HL-60 (cell line): Measurements from ENCODE around the gene GALNT9.

Experiments
- DNase-seq, 2 experiments: peaks; one replicate each; pipeline ENCODE4 v3.0.0-alpha.2; 2010 to 2020; ENCODE audit warnings: low read depth in 1 of 2, low spot score in 1 of 2
- H3K27ac ChIP-seq: fragments of 250-450 bp; sonication (Bioruptor Pico); replicated peaks from 2 replicates; pipeline ENCODE4 v1.5.1; 2020; ENCODE audit warnings: mild to moderate bottlenecking, moderate library complexity
- H3K27me3 ChIP-seq: fragments of 250-450 bp; sonication (Bioruptor Pico); 2 replicates; pipeline ENCODE4 v1.5.1; 2021; ENCODE audit warnings: mild to moderate bottlenecking, moderate library complexity; ENCODE audit not compliant: insufficient read depth, poor library complexity, severe bottlenecking
- H3K4me3 ChIP-seq: replicated peaks from 2 replicates; pipeline ENCODE4 v1.5.1; 2011; ENCODE audit warnings: mild to moderate bottlenecking, control low read depth, low read length; ENCODE audit not compliant: insufficient read depth
- CTCF ChIP-seq: IDR thresholded peaks from one replicate; pipeline ENCODE4 v1.5.1; 2011; ENCODE audit warnings: low read length, control low read depth, inconsistent platforms; ENCODE audit not compliant: insufficient read depth
- GABPA ChIP-seq: IDR thresholded peaks from 2 replicates; pipeline ENCODE4 v1.6.1; 2012; ENCODE audit warnings: low read depth
- POLR2AphosphoS5 ChIP-seq: IDR thresholded peaks from 2 replicates; pipeline ENCODE4 v1.6.1; 2012; ENCODE audit warnings: low read depth
- SPI1 ChIP-seq: IDR thresholded peaks from 2 replicates; pipeline ENCODE4 v1.6.1; 2012; ENCODE audit warnings: low read depth, mild to moderate bottlenecking, borderline replicate concordance
- TF ChIP-seq, protein P1 (sequence below): IDR thresholded peaks from 2 replicates; pipeline ENCODE4 v1.6.1; 2012; ENCODE audit warnings: low read depth; ENCODE audit not compliant: insufficient replicate concordance

The GALNT9 gene

GRCh38 chr12:132287391-132288238, 41.8 kb downstream of the GALNT9 start:
- no peak for TF ChIP-seq SPI1
- TF ChIP-seq GABPA = no peak
- TF ChIP-seq, protein P1, sequence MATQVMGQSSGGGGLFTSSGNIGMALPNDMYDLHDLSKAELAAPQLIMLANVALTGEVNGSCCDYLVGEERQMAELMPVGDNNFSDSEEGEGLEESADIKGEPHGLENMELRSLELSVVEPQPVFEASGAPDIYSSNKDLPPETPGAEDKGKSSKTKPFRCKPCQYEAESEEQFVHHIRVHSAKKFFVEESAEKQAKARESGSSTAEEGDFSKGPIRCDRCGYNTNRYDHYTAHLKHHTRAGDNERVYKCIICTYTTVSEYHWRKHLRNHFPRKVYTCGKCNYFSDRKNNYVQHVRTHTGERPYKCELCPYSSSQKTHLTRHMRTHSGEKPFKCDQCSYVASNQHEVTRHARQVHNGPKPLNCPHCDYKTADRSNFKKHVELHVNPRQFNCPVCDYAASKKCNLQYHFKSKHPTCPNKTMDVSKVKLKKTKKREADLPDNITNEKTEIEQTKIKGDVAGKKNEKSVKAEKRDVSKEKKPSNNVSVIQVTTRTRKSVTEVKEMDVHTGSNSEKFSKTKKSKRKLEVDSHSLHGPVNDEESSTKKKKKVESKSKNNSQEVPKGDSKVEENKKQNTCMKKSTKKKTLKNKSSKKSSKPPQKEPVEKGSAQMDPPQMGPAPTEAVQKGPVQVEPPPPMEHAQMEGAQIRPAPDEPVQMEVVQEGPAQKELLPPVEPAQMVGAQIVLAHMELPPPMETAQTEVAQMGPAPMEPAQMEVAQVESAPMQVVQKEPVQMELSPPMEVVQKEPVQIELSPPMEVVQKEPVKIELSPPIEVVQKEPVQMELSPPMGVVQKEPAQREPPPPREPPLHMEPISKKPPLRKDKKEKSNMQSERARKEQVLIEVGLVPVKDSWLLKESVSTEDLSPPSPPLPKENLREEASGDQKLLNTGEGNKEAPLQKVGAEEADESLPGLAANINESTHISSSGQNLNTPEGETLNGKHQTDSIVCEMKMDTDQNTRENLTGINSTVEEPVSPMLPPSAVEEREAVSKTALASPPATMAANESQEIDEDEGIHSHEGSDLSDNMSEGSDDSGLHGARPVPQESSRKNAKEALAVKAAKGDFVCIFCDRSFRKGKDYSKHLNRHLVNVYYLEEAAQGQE = no peak
- no peak for TF ChIP-seq CTCF
- no peak for TF ChIP-seq POLR2AphosphoS5
- Histone ChIP-seq H3K27me3 (peaks cover 16% of the 10 kb centered on the region), H3K27ac (no peak overlapping the region), H3K4me3 (no peak overlapping the region)
- no peak for DNase-seq

- TF ChIP-seq SPI1 (no peak), GABPA (no peak), POLR2AphosphoS5 (no peak), CTCF (no peak)
- TF ChIP-seq, protein P1 = no peak
- Histone ChIP-seq H3K27ac (no peak overlapping the region), H3K27me3 (peaks cover 16% of the 10 kb centered on the region), H3K4me3 (no peak overlapping the region)
- DNase-seq = no peak
Observed at GRCh38 chr12:132286912-132287311, 42.5 kb downstream of the GALNT9 start.

DNA sequence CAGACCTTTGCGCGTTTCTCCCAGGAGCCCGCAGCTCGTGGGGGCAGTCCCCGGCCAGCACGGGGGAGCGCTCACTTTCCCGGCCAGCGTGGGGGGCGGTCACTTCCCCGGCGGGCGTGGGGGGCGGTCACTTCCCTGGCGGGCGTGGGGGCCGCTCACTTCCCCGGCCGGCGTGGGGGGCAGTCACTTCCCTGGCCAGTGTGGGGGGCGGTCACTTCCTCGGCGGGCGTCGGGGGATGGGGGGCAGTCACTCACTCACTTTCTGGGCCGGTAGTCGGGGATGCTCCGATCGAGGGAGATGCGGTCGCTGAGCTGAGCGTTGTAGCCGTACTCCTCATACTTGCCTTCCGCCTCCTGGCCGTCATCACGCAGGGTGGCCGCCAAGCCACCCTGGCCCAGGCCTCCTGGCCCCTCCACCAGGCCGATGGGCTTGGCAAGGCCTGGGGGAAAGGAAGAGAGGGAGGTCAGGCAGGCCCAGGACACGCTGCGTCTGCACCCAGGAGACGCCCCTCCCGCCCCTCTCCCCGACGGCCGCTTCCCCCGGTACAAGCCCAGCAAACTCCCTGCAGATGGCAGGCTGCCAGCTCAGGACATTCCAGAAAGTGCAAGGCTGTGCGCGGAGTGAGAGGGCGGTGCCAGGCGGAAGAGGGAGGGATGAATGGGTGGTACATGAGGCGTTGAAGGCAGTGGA, 43.3 kb downstream of the GALNT9 start:
- TF ChIP-seq CTCF = no peak
- TF ChIP-seq, protein P1 = no peak
- no peak for TF ChIP-seq SPI1
- TF ChIP-seq POLR2AphosphoS5 = no peak
- no peak for TF ChIP-seq GABPA
- H3K4me3 ChIP-seq = no peak overlapping the region
- no peak overlapping the region for H3K27ac ChIP-seq
- DNase-seq = no peak
- peaks cover 16% of the 10 kb centered on the region for H3K27me3 ChIP-seq
